B cell (primary cell): Measurements from ENCODE around the gene PLXNB2. TPM values are rescaled to one million over a fixed set of nuclear protein-coding genes. Genes with fewer than 3 reads are reported as not detected.

ENCODE experiments used
- ATAC-seq: fragments of 200-7000 bp; cut with Tn5 transposase; one replicate; pipeline ENCODE4 v1.10.0; 2021; ENCODE audit warnings: low read depth, mild to moderate bottlenecking, moderate number of reproducible peaks, moderate library complexity
- CTCF ChIA-PET: fragments of 350-600 bp; sonication (Branson Sonifier 250); formaldehyde crosslinking; loops from one replicate; lab custom pipeline; 2021; ENCODE audit warnings: antibody characterized with exemption, inconsistent platforms; lab: Charles Lee
- POLR2A ChIA-PET: fragments of 350-600 bp; sonication (Branson Sonifier 250); formaldehyde crosslinking; loops from one replicate; lab custom pipeline; 2021; ENCODE audit warnings: antibody characterized with exemption; lab: Charles Lee
- DNase-seq: peaks from one replicate; pipeline ENCODE4 v3.0.0; 2013
- H2AFZ ChIP-seq: 2 replicates; pipeline ENCODE4 v1.6.1; 2012; ENCODE audit warnings: mild to moderate bottlenecking, low read depth, low read length; ENCODE audit not compliant: insufficient read depth, poor library complexity, severe bottlenecking
- H3K27ac ChIP-seq, 2 donors: 1 replicate in 1 of 2; 2 replicates in 1 of 2; pipeline ENCODE4 v1.5.1; 2012 to 2013; ENCODE audit warnings: low read length in 2 of 2, mild to moderate bottlenecking in 2 of 2, moderate library complexity in 1 of 2
- H3K27me3 ChIP-seq, 4 experiments: fragments of 200-600 bp in 1 of 4; sonication (generic) in 1 of 4; replicated peaks in 1 of 4; 1 replicate in 2 of 4; 2 replicates in 2 of 4; pipeline versions ENCODE4 v1.6.1 to v1.7.0; 2013 to 2016; ENCODE audit warnings: low read length in 3 of 4, mild to moderate bottlenecking in 2 of 4, mixed read lengths in 1 of 4, moderate library complexity in 1 of 4; ENCODE audit not compliant: insufficient read depth in 4 of 4, control insufficient read depth in 3 of 4; ENCODE audit errors: control extremely low read depth in 1 of 4
- H3K36me3 ChIP-seq, 2 experiments: replicated peaks in 1 of 2; 1 replicate in 1 of 2; 2 replicates in 1 of 2; pipeline versions ENCODE4 v1.6.1 to v1.7.1; 2013; ENCODE audit warnings: low read length in 1 of 2; ENCODE audit not compliant: insufficient read depth in 2 of 2, control insufficient read depth in 1 of 2; ENCODE audit errors: control extremely low read depth in 1 of 2, extremely low read depth in 1 of 2
- H3K4me1 ChIP-seq, 2 donors: fragments of 200-600 bp in 1 of 2; sonication (generic) in 1 of 2; 1 replicate in 1 of 2; 2 replicates in 1 of 2; pipeline versions ENCODE4 v1.5.1 to v1.6.1; 2013 to 2017; ENCODE audit warnings: low read length in 2 of 2; ENCODE audit not compliant: control insufficient read depth in 2 of 2, insufficient read depth in 2 of 2
- H3K4me2 ChIP-seq: replicated peaks from 2 replicates; pipeline ENCODE3; 2012; ENCODE audit warnings: mild to moderate bottlenecking, low read depth, low read length; ENCODE audit not compliant: poor library complexity, severe bottlenecking
- H3K4me3 ChIP-seq, 5 experiments: fragments of 200-600 bp in 1 of 5; sonication (generic) in 1 of 5; 1 replicate in 3 of 5; 2 replicates in 2 of 5; pipeline versions ENCODE4 v1.5.1 to v1.7.0; 2011 to 2016; ENCODE audit warnings: low read length in 4 of 5, mild to moderate bottlenecking in 4 of 5, low read depth in 2 of 5, control low read depth in 1 of 5, moderate library complexity in 1 of 5; ENCODE audit not compliant: insufficient read depth in 1 of 5; ENCODE audit errors: control extremely low read depth in 1 of 5, extremely low read depth in 1 of 5
- H3K79me2 ChIP-seq: fragments of 200-600 bp; sonication (generic); one replicate; pipeline ENCODE4 v1.6.0; 2016; ENCODE audit warnings: low read length; ENCODE audit not compliant: control insufficient read depth, insufficient read depth
- H3K9ac ChIP-seq: fragments of 200-600 bp; sonication (generic); 2 replicates; pipeline ENCODE4 v1.6.1; 2017; ENCODE audit warnings: mild to moderate bottlenecking, low read length, moderate library complexity
- H3K9me3 ChIP-seq, 3 donors: one replicate each; pipeline versions ENCODE4 v1.6.1 to v1.7.1; 2013; ENCODE audit warnings: low read length in 2 of 3; ENCODE audit not compliant: control insufficient read depth in 2 of 3, insufficient read depth in 1 of 3; ENCODE audit errors: control extremely low read depth in 1 of 3
- H4K20me1 ChIP-seq: 2 replicates; pipeline ENCODE4 v1.6.0; 2012; ENCODE audit warnings: mild to moderate bottlenecking, low read length; ENCODE audit not compliant: insufficient read depth, control insufficient read depth, poor library complexity, severe bottlenecking
- H3K27ac Mint-ChIP-seq: one replicate; pipeline ENCODE4 v1.8.0; 2021; ENCODE audit warnings: mixed read lengths
- H3K27me3 Mint-ChIP-seq: one replicate; pipeline ENCODE4 v1.8.0; 2021; ENCODE audit warnings: mixed read lengths
- H3K4me1 Mint-ChIP-seq: one replicate; pipeline ENCODE4 v1.8.0; 2021; ENCODE audit warnings: mixed read lengths
- H3K4me3 Mint-ChIP-seq: one replicate; pipeline ENCODE4 v1.8.0; 2021; ENCODE audit warnings: mixed read lengths
- H3K9me3 Mint-ChIP-seq: one replicate; pipeline ENCODE4 v1.8.0; 2022; ENCODE audit warnings: mixed read lengths; ENCODE audit not compliant: insufficient read depth
- EZH2 ChIP-seq: IDR thresholded peaks from 2 replicates; pipeline ENCODE4 v1.6.1; 2012; ENCODE audit warnings: borderline replicate concordance, low read depth, mild to moderate bottlenecking, moderate library complexity, low read length; ENCODE audit not compliant: insufficient read depth, poor library complexity, severe bottlenecking
- WGBS: methylation state at CpG from one replicate; pipeline ENCODE4 v1.1.5; 2013; ENCODE audit warnings: missing lambda C conversion rate; ENCODE audit not compliant: insufficient coverage; 5-methylcytosine and 5-hydroxymethylcytosine counted together
- intact Hi-C: fragments of 100-400 bp; cut with micrococcal nuclease; formaldehyde crosslinking; loops from one replicate; pipeline ENCODE4 v1.10.0; 2022
- polyA plus RNA-seq: library from polyadenylated mRNA; depleted of rRNA; stranded (reverse); fragments of >200 nt; gene quantifications from 2 replicates; pipeline ENCODE4 v1.2.3, GENCODE V29; 2012
- total RNA-seq, 2 donors: library from RNA; stranded (reverse); fragments of 120-200 nt in 1 of 2; gene quantifications; 1 replicate in 1 of 2; 2 replicates in 1 of 2; pipeline versions ENCODE4 v1.2.3 to v1.2.4, GENCODE V29; 2013 to 2022
- TF ChIP-seq, protein P1 (sequence below): fragments of 200-600 bp; IDR thresholded peaks from one replicate; pipeline ENCODE4 v1.8.0; 2022; ENCODE audit warnings: antibody characterized with exemption, mild to moderate bottlenecking

The PLXNB2 gene
- total and polyA plus RNA-seq, 2 donors (not counting 1 experiment from before 2014, with no cell fraction given) = 5.2 to 31.4 TPM

- intact Hi-C loops = no loop called here
- H3K27ac Mint-ChIP-seq = no peak overlapping the region
- no peaks in the 10 kb centered on the region for H3K9me3 Mint-ChIP-seq
- H3K36me3 ChIP-seq = no peaks in the 10 kb centered on the region
- no peak overlapping the region for H3K4me3 ChIP-seq
- H3K4me3 Mint-ChIP-seq = no peak overlapping the region
- H3K4me1 ChIP-seq = peaks cover 52 to 70% of the 10 kb centered on the region in 2 donors
- no peak overlapping the region for H2AFZ ChIP-seq
- H3K27me3 Mint-ChIP-seq = peaks cover 5% of the 10 kb centered on the region
- peaks cover 31% of the 10 kb centered on the region for H3K4me1 Mint-ChIP-seq
- CTCF ChIA-PET = interaction anchor here (1.2 kb wide), 1 partner anchor 15 kb away, joined by 4 read pairs; no protein-coding TSS in a partner anchor
- DNase-seq (no peak), ATAC-seq (no peak)
- H3K27me3 ChIP-seq = peaks cover 0 to 28% (median 7%) of the 10 kb centered on the region in 4 experiments
- no peak overlapping the region for H3K9ac ChIP-seq
- 28% methylated on average over 7 of the region's 7 CpGs for WGBS
- no peak overlapping the region for H3K27ac ChIP-seq
- peaks cover 0 to 6% (median 0%) of the 10 kb centered on the region in 3 donors for H3K9me3 ChIP-seq
- H4K20me1 ChIP-seq = no peaks in the 10 kb centered on the region
- H3K4me2 ChIP-seq = peak overlapping the region; percentile 48
- POLR2A ChIA-PET = interaction anchor here (0.7 kb wide), 1 partner anchor 466 kb away, joined by 5 read pairs; no protein-coding TSS in a partner anchor
- TF ChIP-seq, protein P1, sequence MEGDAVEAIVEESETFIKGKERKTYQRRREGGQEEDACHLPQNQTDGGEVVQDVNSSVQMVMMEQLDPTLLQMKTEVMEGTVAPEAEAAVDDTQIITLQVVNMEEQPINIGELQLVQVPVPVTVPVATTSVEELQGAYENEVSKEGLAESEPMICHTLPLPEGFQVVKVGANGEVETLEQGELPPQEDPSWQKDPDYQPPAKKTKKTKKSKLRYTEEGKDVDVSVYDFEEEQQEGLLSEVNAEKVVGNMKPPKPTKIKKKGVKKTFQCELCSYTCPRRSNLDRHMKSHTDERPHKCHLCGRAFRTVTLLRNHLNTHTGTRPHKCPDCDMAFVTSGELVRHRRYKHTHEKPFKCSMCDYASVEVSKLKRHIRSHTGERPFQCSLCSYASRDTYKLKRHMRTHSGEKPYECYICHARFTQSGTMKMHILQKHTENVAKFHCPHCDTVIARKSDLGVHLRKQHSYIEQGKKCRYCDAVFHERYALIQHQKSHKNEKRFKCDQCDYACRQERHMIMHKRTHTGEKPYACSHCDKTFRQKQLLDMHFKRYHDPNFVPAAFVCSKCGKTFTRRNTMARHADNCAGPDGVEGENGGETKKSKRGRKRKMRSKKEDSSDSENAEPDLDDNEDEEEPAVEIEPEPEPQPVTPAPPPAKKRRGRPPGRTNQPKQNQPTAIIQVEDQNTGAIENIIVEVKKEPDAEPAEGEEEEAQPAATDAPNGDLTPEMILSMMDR = no peak
- no peaks in the 10 kb centered on the region for H3K79me2 ChIP-seq
These were observed 2.1 kb upstream of the PLXNB2 start for GRCh38 chr22:50309601-50309991.

GRCh38 chr22:50308986-50309600 is 1.6 kb upstream of the PLXNB2 start:
- ChIA-PET CTCF (interaction anchor here (1.2 kb wide), 1 partner anchor 15 kb away, joined by 4 read pairs; no protein-coding TSS in a partner anchor), POLR2A (interaction anchor here (0.7 kb wide), 1 partner anchor 466 kb away, joined by 5 read pairs; no protein-coding TSS in a partner anchor)
- Mint-ChIP-seq H3K9me3 (no peaks in the 10 kb centered on the region), H3K4me1 (peaks cover 31% of the 10 kb centered on the region), H3K27me3 (peaks cover 5% of the 10 kb centered on the region), H3K27ac (peak overlapping the region; percentile 87), H3K4me3 (peak overlapping the region; percentile 78)
- DNase-seq = no peak
- H3K4me3 ChIP-seq = no peak overlapping the region
- H3K27ac ChIP-seq = no peak overlapping the region
- H3K27me3 ChIP-seq = peaks cover 0 to 28% (median 7%) of the 10 kb centered on the region in 4 experiments
- ATAC-seq = no peak
- no peaks in the 10 kb centered on the region for H3K36me3 ChIP-seq
- intact Hi-C loops = no loop called here
- H3K4me2 ChIP-seq = peak overlapping the region; percentile 48
- H3K9me3 ChIP-seq = peaks cover 0 to 6% (median 0%) of the 10 kb centered on the region in 3 donors
- no peak overlapping the region for H2AFZ ChIP-seq
- 42% methylated on average over 7 of the region's 9 CpGs for WGBS
- peaks cover 53 to 70% of the 10 kb centered on the region in 2 donors for H3K4me1 ChIP-seq
- no peak overlapping the region for H3K9ac ChIP-seq
- no peaks in the 10 kb centered on the region for H3K79me2 ChIP-seq
- TF ChIP-seq EZH2 = no peak
- TF ChIP-seq, protein P1 = no peak
- H4K20me1 ChIP-seq = no peaks in the 10 kb centered on the region
